Parathyroid adenoma (tissue), 2 donors: ENCODE results near the gene SNTG2.

Experiments
- H2AFZ ChIP-seq: fragments of 300-600 bp; sonication (generic); one replicate; pipeline ENCODE4 v1.7.0; 2017; ENCODE audit warnings: antibody characterized with exemption, mild to moderate bottlenecking
- H3K27ac ChIP-seq: fragments of 300-600 bp; sonication (generic); one replicate; pipeline ENCODE4 v1.7.0; 2017
- H3K27me3 ChIP-seq: fragments of 300-600 bp; sonication (generic); one replicate; pipeline ENCODE4 v1.7.0; 2017; ENCODE audit warnings: low read length; ENCODE audit not compliant: control insufficient read depth, insufficient read depth
- H3K36me3 ChIP-seq: fragments of 300-600 bp; sonication (generic); one replicate; pipeline ENCODE4 v1.7.0; 2017; ENCODE audit warnings: low read length; ENCODE audit not compliant: control insufficient read depth, insufficient read depth
- H3K4me1 ChIP-seq: fragments of 300-600 bp; sonication (generic); one replicate; pipeline ENCODE4 v1.7.0; 2017; ENCODE audit warnings: control low read depth
- H3K4me2 ChIP-seq: fragments of 300-600 bp; sonication (generic); one replicate; pipeline ENCODE4 v1.7.0; 2017; ENCODE audit warnings: low read length
- H3K4me3 ChIP-seq: fragments of 300-600 bp; sonication (generic); one replicate; pipeline ENCODE4 v1.7.0; 2017; ENCODE audit warnings: low read depth, low read length
- H3K79me2 ChIP-seq: fragments of 300-600 bp; sonication (generic); one replicate; pipeline ENCODE4 v1.7.0; 2017; ENCODE audit warnings: control low read depth
- H3K9ac ChIP-seq: fragments of 300-600 bp; sonication (generic); one replicate; pipeline ENCODE4 v1.7.0; 2017; ENCODE audit warnings: mild to moderate bottlenecking
- H3K9me3 ChIP-seq: fragments of 300-600 bp; sonication (generic); one replicate; pipeline ENCODE4 v1.7.0; 2017; ENCODE audit warnings: low read length; ENCODE audit not compliant: control insufficient read depth
- CTCF ChIP-seq: fragments of 300-600 bp; sonication (generic); IDR thresholded peaks from one replicate; pipeline ENCODE4 v1.7.0; 2017; ENCODE audit warnings: antibody characterized with exemption, mild to moderate bottlenecking
- donor health status: primary hyperparathyroidism.

SNTG2 gene

GRCh38 chr2:1181893-1182292 lies 231.2 kb downstream of the SNTG2 start:
- Histone ChIP-seq H3K4me1 (no peaks in the 10 kb centered on the region), H3K4me2 (no peak overlapping the region), H3K79me2 (no peaks in the 10 kb centered on the region), H3K36me3 (no peaks in the 10 kb centered on the region), H3K27ac (no peak overlapping the region), H3K4me3 (no peak overlapping the region), H3K9me3 (no peaks in the 10 kb centered on the region), H2AFZ (no peak overlapping the region), H3K27me3 (no peaks in the 10 kb centered on the region), H3K9ac (no peak overlapping the region)
- TF ChIP-seq CTCF: no peak

GRCh38 chr2:1183300-1183699 lies 232.7 kb downstream of the SNTG2 start:
- no peak overlapping the region for H2AFZ ChIP-seq
- H3K79me2 ChIP-seq: no peaks in the 10 kb centered on the region
- no peak overlapping the region for H3K27ac ChIP-seq
- no peak for TF ChIP-seq CTCF
- H3K27me3 ChIP-seq: no peaks in the 10 kb centered on the region
- H3K36me3 ChIP-seq: no peaks in the 10 kb centered on the region
- no peak overlapping the region for H3K4me2 ChIP-seq
- H3K9me3 ChIP-seq: no peaks in the 10 kb centered on the region
- no peaks in the 10 kb centered on the region for H3K4me1 ChIP-seq
- no peak overlapping the region for H3K9ac ChIP-seq
- no peak overlapping the region for H3K4me3 ChIP-seq

DNA sequence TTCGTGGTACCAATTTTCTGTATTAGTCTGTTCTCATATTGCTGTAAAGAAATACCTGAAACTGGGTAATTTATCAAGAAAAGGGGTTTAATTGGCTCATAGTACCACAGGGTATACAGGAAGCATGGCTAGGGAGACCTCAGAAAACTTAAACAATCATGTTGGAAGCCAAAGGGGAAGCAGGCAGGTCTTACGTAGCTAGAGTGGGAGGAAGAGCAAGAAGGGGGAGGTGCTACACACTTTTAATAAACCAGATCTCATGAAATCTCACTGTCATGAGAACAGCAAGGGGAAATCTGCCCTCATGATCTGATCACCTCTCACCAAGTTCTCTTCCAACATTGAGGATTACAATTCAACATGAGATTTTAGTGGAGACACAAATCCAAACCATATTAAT lies 235.8 kb downstream of the SNTG2 start:
- Histone ChIP-seq H3K4me3 (no peak overlapping the region), H3K36me3 (no peaks in the 10 kb centered on the region), H3K27me3 (no peaks in the 10 kb centered on the region), H3K9me3 (no peaks in the 10 kb centered on the region), H3K27ac (no peak overlapping the region), H3K9ac (no peak overlapping the region), H2AFZ (no peak overlapping the region), H3K4me2 (no peak overlapping the region), H3K4me1 (no peaks in the 10 kb centered on the region), H3K79me2 (no peaks in the 10 kb centered on the region)
- no peak for TF ChIP-seq CTCF

GRCh38 chr2:1187189-1187588 lies 236.5 kb downstream of the SNTG2 start:
- Histone ChIP-seq H3K79me2 (no peaks in the 10 kb centered on the region), H3K9ac (no peak overlapping the region)

More at GRCh38 chr2:1187189-1187588, 236.5 kb downstream of the SNTG2 start:
- no peak overlapping the region for H2AFZ ChIP-seq
- H3K4me3 ChIP-seq: no peak overlapping the region
- H3K4me1 ChIP-seq: no peaks in the 10 kb centered on the region
- H3K9me3 ChIP-seq: no peaks in the 10 kb centered on the region
- H3K36me3 ChIP-seq: no peaks in the 10 kb centered on the region
- no peaks in the 10 kb centered on the region for H3K27me3 ChIP-seq
- TF ChIP-seq CTCF: no peak
- no peak overlapping the region for H3K4me2 ChIP-seq
- H3K27ac ChIP-seq: no peak overlapping the region
